Measurements from ENCODE around the gene POU6F2. TPM values are rescaled to one million over a fixed set of nuclear protein-coding genes. Genes with fewer than 3 reads are reported as not detected.

Gene POU6F2
- total RNA-seq, 1 donor from 2014 or later, result 1.1 TPM

DNA sequence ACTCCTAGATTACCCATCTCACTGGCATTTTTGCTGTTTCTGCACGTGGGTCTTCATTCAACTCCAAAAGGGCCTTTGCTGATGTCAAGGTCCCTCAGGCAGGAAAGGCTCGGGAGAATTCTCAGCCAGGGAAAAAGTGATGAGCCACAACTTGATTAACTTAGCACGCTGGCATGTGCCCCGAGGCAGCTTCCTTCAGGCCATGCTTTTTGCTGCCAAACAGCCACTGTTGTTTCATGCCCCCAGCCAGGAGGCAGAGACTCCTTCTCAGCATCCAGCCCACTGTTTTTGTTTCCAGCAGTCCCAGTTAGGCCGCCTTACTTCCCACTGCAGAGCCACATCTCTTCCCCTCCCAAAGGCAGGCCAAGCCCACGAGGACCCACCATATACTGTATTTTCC is 322.0 kb downstream of the POU6F2 start:
- Mint-ChIP-seq H3K9me3 (ENCODE audit: unreplicated experiment) (no peaks in the 10 kb centered on the region), H3K27me3 (ENCODE audit: unreplicated experiment) (no peaks in the 10 kb centered on the region), H3K4me3 (ENCODE audit: unreplicated experiment) (no peak overlapping the region), H3K36me3 (ENCODE audit: low read depth, unreplicated experiment) (no peaks in the 10 kb centered on the region), H3K27ac (ENCODE audit: unreplicated experiment) (no peak overlapping the region), H3K4me1 (ENCODE audit: unreplicated experiment) (no peaks in the 10 kb centered on the region)
- TF ChIP-seq, protein P1, sequence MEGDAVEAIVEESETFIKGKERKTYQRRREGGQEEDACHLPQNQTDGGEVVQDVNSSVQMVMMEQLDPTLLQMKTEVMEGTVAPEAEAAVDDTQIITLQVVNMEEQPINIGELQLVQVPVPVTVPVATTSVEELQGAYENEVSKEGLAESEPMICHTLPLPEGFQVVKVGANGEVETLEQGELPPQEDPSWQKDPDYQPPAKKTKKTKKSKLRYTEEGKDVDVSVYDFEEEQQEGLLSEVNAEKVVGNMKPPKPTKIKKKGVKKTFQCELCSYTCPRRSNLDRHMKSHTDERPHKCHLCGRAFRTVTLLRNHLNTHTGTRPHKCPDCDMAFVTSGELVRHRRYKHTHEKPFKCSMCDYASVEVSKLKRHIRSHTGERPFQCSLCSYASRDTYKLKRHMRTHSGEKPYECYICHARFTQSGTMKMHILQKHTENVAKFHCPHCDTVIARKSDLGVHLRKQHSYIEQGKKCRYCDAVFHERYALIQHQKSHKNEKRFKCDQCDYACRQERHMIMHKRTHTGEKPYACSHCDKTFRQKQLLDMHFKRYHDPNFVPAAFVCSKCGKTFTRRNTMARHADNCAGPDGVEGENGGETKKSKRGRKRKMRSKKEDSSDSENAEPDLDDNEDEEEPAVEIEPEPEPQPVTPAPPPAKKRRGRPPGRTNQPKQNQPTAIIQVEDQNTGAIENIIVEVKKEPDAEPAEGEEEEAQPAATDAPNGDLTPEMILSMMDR (IDR thresholded peaks at IDR 0.05; ENCODE audit: unreplicated experiment), result no peak
- no peak for DNase-seq (ENCODE audit: low spot score)

DNA sequence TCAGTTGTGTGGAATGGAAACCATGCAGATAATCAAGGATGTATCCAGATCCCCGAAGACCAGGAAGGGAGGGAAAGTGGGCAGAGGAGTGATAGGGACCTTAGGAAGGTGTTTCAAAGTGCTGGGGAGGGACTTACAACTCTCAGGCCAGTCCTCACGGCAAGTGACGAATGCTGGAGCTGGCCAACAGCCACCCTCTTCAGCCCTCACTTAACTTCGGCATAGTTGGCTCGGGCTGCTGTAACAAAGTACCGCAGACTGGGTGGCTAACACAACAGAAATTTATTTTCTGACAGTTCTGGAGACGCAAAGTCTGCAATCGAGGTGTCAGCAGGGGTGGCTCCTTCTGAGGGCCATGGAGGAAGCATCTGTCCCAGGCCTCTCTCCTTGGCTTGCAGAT is 322.6 kb downstream of the POU6F2 start:
- Mint-ChIP-seq H3K4me3 (ENCODE audit: unreplicated experiment) (no peak overlapping the region), H3K9me3 (ENCODE audit: unreplicated experiment) (no peaks in the 10 kb centered on the region), H3K4me1 (ENCODE audit: unreplicated experiment) (no peaks in the 10 kb centered on the region), H3K36me3 (ENCODE audit: low read depth, unreplicated experiment) (no peaks in the 10 kb centered on the region), H3K27ac (ENCODE audit: unreplicated experiment) (no peak overlapping the region), H3K27me3 (ENCODE audit: unreplicated experiment) (no peaks in the 10 kb centered on the region)
- TF ChIP-seq, protein P1 (IDR thresholded peaks at IDR 0.05; ENCODE audit: unreplicated experiment), result no peak
- no peak for DNase-seq (ENCODE audit: low spot score)

- Mint-ChIP-seq H3K36me3 (ENCODE audit: low read depth, unreplicated experiment) (no peaks in the 10 kb centered on the region), H3K27ac (ENCODE audit: unreplicated experiment) (no peak overlapping the region), H3K27me3 (ENCODE audit: unreplicated experiment) (no peaks in the 10 kb centered on the region), H3K4me3 (ENCODE audit: unreplicated experiment) (no peak overlapping the region), H3K4me1 (ENCODE audit: unreplicated experiment) (no peaks in the 10 kb centered on the region), H3K9me3 (ENCODE audit: unreplicated experiment) (no peaks in the 10 kb centered on the region)
- TF ChIP-seq, protein P1 (IDR thresholded peaks at IDR 0.05; ENCODE audit: unreplicated experiment), result no peak
- DNase-seq (ENCODE audit: low spot score), result no peak
Observed at GRCh38 chr7:39301543-39301942, 323.8 kb downstream of the POU6F2 start.

DNA sequence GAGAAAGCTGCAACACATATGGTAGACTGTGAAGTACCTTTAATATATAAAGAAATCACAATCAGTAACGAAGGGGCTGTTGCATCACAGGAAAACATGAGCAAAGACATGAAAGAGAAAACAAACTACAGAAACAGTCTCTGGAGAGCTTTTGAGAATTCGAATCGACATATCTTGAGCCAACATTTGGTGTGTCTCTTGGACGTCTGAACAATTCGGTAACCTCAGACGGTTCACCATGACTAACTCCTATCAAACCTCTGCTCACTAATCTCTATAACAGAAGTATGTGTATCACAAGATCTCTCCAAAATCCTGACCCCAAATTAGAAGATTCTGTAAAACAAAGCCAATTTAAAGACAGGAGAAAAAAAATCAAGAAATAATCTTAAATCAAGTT is 326.5 kb downstream of the POU6F2 start:
- no peaks in the 10 kb centered on the region for H3K4me1 Mint-ChIP-seq (ENCODE audit: unreplicated experiment)
- no peaks in the 10 kb centered on the region for H3K27me3 Mint-ChIP-seq (ENCODE audit: unreplicated experiment)
- TF ChIP-seq, protein P1 (IDR thresholded peaks at IDR 0.05; ENCODE audit: unreplicated experiment), result no peak
- H3K27ac Mint-ChIP-seq (ENCODE audit: unreplicated experiment), result no peak overlapping the region
- no peaks in the 10 kb centered on the region for H3K36me3 Mint-ChIP-seq (ENCODE audit: low read depth, unreplicated experiment)
- no peak for DNase-seq (ENCODE audit: low spot score)
- H3K9me3 Mint-ChIP-seq (ENCODE audit: unreplicated experiment), result no peaks in the 10 kb centered on the region
- H3K4me3 Mint-ChIP-seq (ENCODE audit: unreplicated experiment), result no peak overlapping the region

DNA sequence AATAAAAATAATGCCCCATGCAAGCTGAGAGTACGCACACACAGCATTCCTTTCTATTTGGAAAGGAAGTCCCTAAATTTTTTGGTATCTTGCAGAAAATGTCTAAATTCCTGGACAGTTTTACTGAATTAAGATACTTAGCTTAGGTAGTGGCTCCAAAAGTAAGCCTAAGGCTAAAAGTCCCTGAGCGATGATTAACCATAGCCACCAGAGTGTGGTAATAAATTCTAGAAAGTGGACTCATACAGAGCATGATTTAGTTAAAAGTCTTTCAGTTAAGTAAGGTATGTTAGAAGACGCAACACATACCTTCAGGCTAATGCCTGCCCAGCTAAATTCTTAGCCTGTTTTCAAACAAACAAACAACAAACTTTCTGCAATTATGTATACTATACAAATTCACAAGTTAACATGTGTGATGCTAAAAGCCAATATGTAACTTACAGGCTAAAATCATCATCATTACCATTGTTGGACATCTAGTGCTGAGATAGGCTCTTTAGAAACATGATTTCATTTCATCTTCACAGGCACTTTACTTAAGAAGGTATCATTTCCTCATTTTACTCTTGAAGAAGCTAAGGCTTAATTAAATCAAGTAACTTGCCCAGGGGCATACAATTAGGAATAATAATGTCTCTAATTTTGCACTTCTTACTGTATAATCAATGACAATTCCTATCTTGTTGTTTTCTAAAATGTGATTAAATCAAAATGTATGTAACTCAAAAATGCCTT is 327.1 kb downstream of the POU6F2 start:
- no peak overlapping the region for H3K27ac Mint-ChIP-seq (ENCODE audit: unreplicated experiment)

More for the DNA sequence above, 327.1 kb downstream of the POU6F2 start:
- Mint-ChIP-seq H3K36me3 (ENCODE audit: low read depth, unreplicated experiment) (no peaks in the 10 kb centered on the region), H3K27me3 (ENCODE audit: unreplicated experiment) (no peaks in the 10 kb centered on the region), H3K4me1 (ENCODE audit: unreplicated experiment) (no peaks in the 10 kb centered on the region), H3K4me3 (ENCODE audit: unreplicated experiment) (no peak overlapping the region), H3K9me3 (ENCODE audit: unreplicated experiment) (no peaks in the 10 kb centered on the region)
- TF ChIP-seq, protein P1 (IDR thresholded peaks at IDR 0.05; ENCODE audit: unreplicated experiment), result no peak
- DNase-seq (ENCODE audit: low spot score), result no peak
